ENCODE data around the gene CREB3L2. TPM values are rescaled to one million over a fixed set of nuclear protein-coding genes. Genes with fewer than 3 reads are reported as not detected.
"Not testable (repeated sequence)": the region's sequence is repeated elsewhere in the genome, so short reads cannot be mapped to it uniquely, and the experiment has no call there.

Gene CREB3L2
- total RNA-seq, 1 experiment from 2014 or later, result 18.1 TPM

DNA sequence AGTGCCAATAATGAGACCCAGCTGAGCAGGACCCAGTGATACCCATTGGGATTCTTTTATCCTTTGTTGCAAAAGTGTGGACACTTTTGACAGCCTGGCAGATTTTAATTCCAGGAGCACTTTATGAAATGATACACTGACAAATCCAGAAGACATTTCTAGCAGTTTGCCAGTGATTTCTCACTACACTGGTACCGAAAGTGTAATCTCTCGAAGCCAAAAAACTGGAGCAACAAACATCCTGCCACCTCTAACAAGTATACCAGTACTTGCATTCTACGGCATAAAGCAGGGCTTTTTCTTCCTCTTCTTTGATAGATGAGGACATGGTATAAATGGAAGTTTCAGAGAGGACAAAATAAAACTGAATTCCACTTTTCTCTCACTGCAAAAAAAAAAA lies 46.0 kb upstream of the CREB3L2 start:
- no peaks in the 10 kb centered on the region for H3F3A ChIP-seq (ENCODE audit: low read length, unreplicated experiment)
- H3K9me3 ChIP-seq (ENCODE audit: low read length), result no peaks in the 10 kb centered on the region
- no peak for DNase-seq
- no peak overlapping the region for H3K9ac ChIP-seq (ENCODE audit: low read length)
- H3K4me2 ChIP-seq (ENCODE audit: low read length), result no peak overlapping the region
- no peaks in the 10 kb centered on the region for H4K20me1 ChIP-seq (ENCODE audit: low read length)
- no TSS peak for BruUV-seq (replicated peaks)
- no peak for TF ChIP-seq EZH2phosphoT487 (IDR thresholded peaks at IDR 0.05; ENCODE audit: borderline replicate concordance, low read length)
- no peak for TF ChIP-seq EZH2 (IDR thresholded peaks at IDR 0.05; ENCODE audit: low read length, unreplicated experiment)
- H3K4me3 ChIP-seq (ENCODE audit: low read length), result no peak overlapping the region
- intact Hi-C loops (cut with micrococcal nuclease), result no loop called here
- CTCF ChIA-PET, result no interaction called here
- H3K4me1 ChIP-seq (ENCODE audit: insufficient read depth, low read length), result no peaks in the 10 kb centered on the region
- no peak overlapping the region for H3K27ac ChIP-seq (ENCODE audit: low read length)
- H3K9me2 ChIP-seq (replicated peaks; ENCODE audit: low read length), result no peaks in the 10 kb centered on the region
- no peak overlapping the region for H2AFZ ChIP-seq (ENCODE audit: low read length)
- no peaks in the 10 kb centered on the region for H3K79me2 ChIP-seq (ENCODE audit: low read length)
- POLR2A ChIA-PET (ENCODE audit: unreplicated experiment), result no interaction called here
- no peaks in the 10 kb centered on the region for H3K36me3 ChIP-seq (ENCODE audit: low read depth, low read length)
- no peaks in the 10 kb centered on the region for H3K27me3 ChIP-seq (ENCODE audit: low read length)
- ATAC-seq, result no peak

DNA sequence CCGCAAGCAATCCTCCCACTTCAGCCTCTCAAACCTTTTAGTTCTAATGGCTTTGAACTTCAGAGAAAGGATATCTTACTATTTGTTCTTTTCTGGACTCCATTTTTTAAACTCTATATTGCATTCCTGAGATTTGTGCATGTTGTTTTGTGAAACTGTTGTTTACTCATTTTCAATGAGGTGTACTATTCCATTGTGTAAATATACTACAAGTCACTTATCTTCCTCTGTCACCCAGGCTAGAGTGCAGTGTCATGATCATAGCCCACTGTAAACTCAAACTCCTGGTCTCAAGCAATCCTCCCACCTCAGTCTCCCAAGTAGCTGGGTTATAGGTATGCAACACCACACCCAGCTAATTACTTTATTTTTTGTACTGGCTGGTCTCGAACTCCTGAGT lies 43.0 kb upstream of the CREB3L2 start:
- Histone ChIP-seq H2AFZ (ENCODE audit: low read length) (no peak overlapping the region), H3K36me3 (ENCODE audit: low read depth, low read length) (no peaks in the 10 kb centered on the region), H3K4me3 (ENCODE audit: low read length) (no peak overlapping the region), H3K27ac (ENCODE audit: low read length) (no peak overlapping the region), H3K9ac (ENCODE audit: low read length) (no peak overlapping the region), H3K9me3 (ENCODE audit: low read length) (no peaks in the 10 kb centered on the region), H3K4me2 (ENCODE audit: low read length) (no peak overlapping the region), H3K79me2 (ENCODE audit: low read length) (no peaks in the 10 kb centered on the region), H3F3A (ENCODE audit: low read length, unreplicated experiment) (no peaks in the 10 kb centered on the region), H3K27me3 (ENCODE audit: low read length) (no peaks in the 10 kb centered on the region), H3K4me1 (ENCODE audit: insufficient read depth, low read length) (no peaks in the 10 kb centered on the region), H3K9me2 (replicated peaks; ENCODE audit: low read length) (no peaks in the 10 kb centered on the region), H4K20me1 (ENCODE audit: low read length) (no peaks in the 10 kb centered on the region)
- intact Hi-C loops (cut with micrococcal nuclease), result no loop called here
- CTCF ChIA-PET, result no interaction called here
- no peak for DNase-seq
- POLR2A ChIA-PET (ENCODE audit: unreplicated experiment), result no interaction called here
- ATAC-seq, result no peak
- no peak for TF ChIP-seq EZH2 (IDR thresholded peaks at IDR 0.05; ENCODE audit: low read length, unreplicated experiment)
- TF ChIP-seq EZH2phosphoT487 (IDR thresholded peaks at IDR 0.05; ENCODE audit: borderline replicate concordance, low read length), result no peak
- TF ChIP-seq, protein P1, sequence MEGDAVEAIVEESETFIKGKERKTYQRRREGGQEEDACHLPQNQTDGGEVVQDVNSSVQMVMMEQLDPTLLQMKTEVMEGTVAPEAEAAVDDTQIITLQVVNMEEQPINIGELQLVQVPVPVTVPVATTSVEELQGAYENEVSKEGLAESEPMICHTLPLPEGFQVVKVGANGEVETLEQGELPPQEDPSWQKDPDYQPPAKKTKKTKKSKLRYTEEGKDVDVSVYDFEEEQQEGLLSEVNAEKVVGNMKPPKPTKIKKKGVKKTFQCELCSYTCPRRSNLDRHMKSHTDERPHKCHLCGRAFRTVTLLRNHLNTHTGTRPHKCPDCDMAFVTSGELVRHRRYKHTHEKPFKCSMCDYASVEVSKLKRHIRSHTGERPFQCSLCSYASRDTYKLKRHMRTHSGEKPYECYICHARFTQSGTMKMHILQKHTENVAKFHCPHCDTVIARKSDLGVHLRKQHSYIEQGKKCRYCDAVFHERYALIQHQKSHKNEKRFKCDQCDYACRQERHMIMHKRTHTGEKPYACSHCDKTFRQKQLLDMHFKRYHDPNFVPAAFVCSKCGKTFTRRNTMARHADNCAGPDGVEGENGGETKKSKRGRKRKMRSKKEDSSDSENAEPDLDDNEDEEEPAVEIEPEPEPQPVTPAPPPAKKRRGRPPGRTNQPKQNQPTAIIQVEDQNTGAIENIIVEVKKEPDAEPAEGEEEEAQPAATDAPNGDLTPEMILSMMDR (conservative IDR thresholded peaks at IDR 0.05; ENCODE audit: low read depth, low read length), result no peak
- no TSS peak for BruUV-seq (replicated peaks)

DNA sequence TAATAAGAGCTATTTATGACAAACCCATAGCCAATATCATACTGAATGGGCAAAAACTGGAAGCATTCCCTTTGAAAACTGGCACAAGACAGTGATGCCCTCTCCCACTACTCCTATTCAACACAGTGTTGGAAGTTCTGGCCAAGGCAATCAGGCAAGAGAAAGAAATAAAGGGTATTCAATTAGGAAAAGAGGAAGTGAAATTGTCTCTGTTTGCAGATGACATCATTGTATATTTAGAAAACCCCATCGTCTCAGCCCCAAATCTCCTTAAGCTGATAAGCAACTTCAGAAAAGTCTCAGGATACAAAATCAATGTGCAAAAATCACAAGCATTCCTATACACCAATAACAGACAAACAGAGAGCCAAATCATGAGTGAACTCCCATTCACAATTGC lies 38.2 kb upstream of the CREB3L2 start:
- POLR2A ChIA-PET (ENCODE audit: unreplicated experiment); H3K36me3 ChIP-seq (ENCODE audit: low read depth, low read length); H4K20me1 ChIP-seq (ENCODE audit: low read length); H3K9ac ChIP-seq (ENCODE audit: low read length); H3K9me3 ChIP-seq (ENCODE audit: low read length); H3K4me1 ChIP-seq (ENCODE audit: insufficient read depth, low read length); H3K4me3 ChIP-seq (ENCODE audit: low read length); BruUV-seq (replicated peaks); H3K4me2 ChIP-seq (ENCODE audit: low read length); H3F3A ChIP-seq (ENCODE audit: low read length, unreplicated experiment); H3K9me2 ChIP-seq (replicated peaks; ENCODE audit: low read length); CTCF ChIA-PET; DNase-seq; ATAC-seq; H3K27me3 ChIP-seq (ENCODE audit: low read length); H3K79me2 ChIP-seq (ENCODE audit: low read length); H2AFZ ChIP-seq (ENCODE audit: low read length); intact Hi-C loops (cut with micrococcal nuclease); H3K27ac ChIP-seq (ENCODE audit: low read length): not testable (repeated sequence)

DNA sequence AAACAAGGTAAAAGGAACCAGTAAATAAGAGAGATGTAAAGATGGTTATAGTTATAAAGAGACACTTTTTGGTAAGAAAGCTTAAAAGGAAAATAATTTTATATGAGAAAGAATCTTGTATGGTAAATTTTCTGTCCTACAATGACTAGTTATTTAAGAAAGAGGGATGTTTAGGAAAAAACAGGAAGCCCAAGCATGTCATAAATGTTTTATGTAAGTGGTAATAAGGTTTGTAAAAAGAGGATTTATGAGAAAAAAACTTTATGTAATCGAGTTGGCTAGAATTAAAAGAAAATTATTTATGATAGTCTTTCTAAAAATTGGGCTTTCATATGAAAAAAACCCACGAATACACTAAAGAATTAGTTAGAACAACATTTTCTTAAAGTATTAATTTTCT lies 34.2 kb upstream of the CREB3L2 start:
- TF ChIP-seq EZH2 (IDR thresholded peaks at IDR 0.05; ENCODE audit: low read length, unreplicated experiment), result no peak
- no peak for TF ChIP-seq EZH2phosphoT487 (IDR thresholded peaks at IDR 0.05; ENCODE audit: borderline replicate concordance, low read length)
- Histone ChIP-seq H3K9me3 (ENCODE audit: low read length) (0 out of 2 replicates have a peak, but pooled peaks cover 6% of the 10 kb centered on the region), H3K4me1 (ENCODE audit: insufficient read depth, low read length) (no peaks in the 10 kb centered on the region), H3K9me2 (replicated peaks; ENCODE audit: low read length) (no peaks in the 10 kb centered on the region), H3K79me2 (ENCODE audit: low read length) (no peaks in the 10 kb centered on the region), H3K36me3 (ENCODE audit: low read depth, low read length) (no peaks in the 10 kb centered on the region), H4K20me1 (ENCODE audit: low read length) (no peaks in the 10 kb centered on the region), H3K27me3 (ENCODE audit: low read length) (no peaks in the 10 kb centered on the region), H3K27ac (ENCODE audit: low read length) (no peak overlapping the region), H3K4me2 (ENCODE audit: low read length) (no peak overlapping the region), H3K9ac (ENCODE audit: low read length) (no peak overlapping the region), H3K4me3 (ENCODE audit: low read length) (no peak overlapping the region), H3F3A (ENCODE audit: low read length, unreplicated experiment) (no peaks in the 10 kb centered on the region), H2AFZ (ENCODE audit: low read length) (no peak overlapping the region)
- DNase-seq, result no peak
- ChIA-PET POLR2A (ENCODE audit: unreplicated experiment) (no interaction called here), CTCF (no interaction called here)
- BruUV-seq (replicated peaks), result no TSS peak
- intact Hi-C loops (cut with micrococcal nuclease), result no loop called here
- ATAC-seq, result no peak

Measured in PC-3 (cell line).